Left lung (tissue), 14 donors: ENCODE results near the gene DNAH2. TPM values are rescaled to one million over a fixed set of nuclear protein-coding genes. Genes with fewer than 3 reads are reported as not detected.
A peak's percentile ranks its signal among the peaks of the same experiment; 100 is the strongest.

Experiments used
- ATAC-seq: fragments of 200-7000 bp; cut with Tn5 transposase; one replicate; pipeline ENCODE4 v1.9.1; 2020; ENCODE audit warnings: moderate library complexity
- DNase-seq, 4 donors: peaks; one replicate each; pipeline ENCODE4 v3.0.0-alpha.2; 2013 to 2020
- H3K27ac ChIP-seq, 2 donors: fragments of 200-600 bp; sonication (generic) in 1 of 2; one replicate each; pipeline versions ENCODE4 v1.5.0 to v1.8.0; 2020 to 2021
- H3K27me3 ChIP-seq, 2 donors: fragments of 200-600 bp; sonication (generic) in 1 of 2; one replicate each; pipeline versions ENCODE4 v1.5.0 to v1.8.0; 2020 to 2021
- H3K36me3 ChIP-seq, 2 donors: fragments of 200-600 bp; sonication (generic) in 1 of 2; one replicate each; pipeline versions ENCODE4 v1.5.0 to v1.8.0; 2020 to 2021
- H3K4me1 ChIP-seq, 2 donors: fragments of 200-600 bp; one replicate each; pipeline ENCODE4 v1.8.0; 2021
- H3K4me3 ChIP-seq, 2 donors: fragments of 200-600 bp; sonication (generic) in 1 of 2; one replicate each; pipeline versions ENCODE4 v1.5.0 to v1.8.0; 2020 to 2021; ENCODE audit warnings: mild to moderate bottlenecking in 1 of 2
- H3K9me3 ChIP-seq, 2 donors: fragments of 200-600 bp; sonication (generic) in 1 of 2; one replicate each; pipeline versions ENCODE4 v1.5.0 to v1.8.0; 2020 to 2021
- intact Hi-C, 2 donors: fragments of 100-400 bp; cut with DNase I; formaldehyde crosslinking; loops; one replicate each; pipeline versions ENCODE4 v1.11.2 to v1.14.2; 2022
- long read RNA-seq, 12 donors: library from polyadenylated mRNA in 2 of 12; unstranded in 2 of 12; transcript quantifications; one replicate each; pipeline ENCODE4 v2.0.0 and lab custom pipeline, GENCODE V29; 2019 to 2026
- polyA plus RNA-seq, 6 donors: library from polyadenylated mRNA; unstranded; fragments of 120-200 nt; gene quantifications; one replicate each; pipeline ENCODE4 v1.2.1, GENCODE V29; 2013; ENCODE audit not compliant: insufficient read length in 6 of 6
- total RNA-seq, 2 donors: library from RNA; stranded (reverse); fragmentation: NEBNext Ultra II Directional; extraction: Animal tissue kit (Norgen Biotek cat#: 25700); gene quantifications; one replicate each; pipeline ENCODE4 v1.2.1, GENCODE V29; 2021
- TF ChIP-seq, protein P1 (sequence below), 2 donors: fragments of 200-600 bp; sonication (generic) in 1 of 2; IDR thresholded peaks; one replicate each; pipeline versions ENCODE4 v1.5.0 to v1.8.0; 2021; ENCODE audit warnings: antibody characterized with exemption in 2 of 2
- donor health status: DM: no; HTN: yes; CAD: no.
- donor health status: DM: no; HTN: no; CAD: no.

The DNAH2 gene, protein sequence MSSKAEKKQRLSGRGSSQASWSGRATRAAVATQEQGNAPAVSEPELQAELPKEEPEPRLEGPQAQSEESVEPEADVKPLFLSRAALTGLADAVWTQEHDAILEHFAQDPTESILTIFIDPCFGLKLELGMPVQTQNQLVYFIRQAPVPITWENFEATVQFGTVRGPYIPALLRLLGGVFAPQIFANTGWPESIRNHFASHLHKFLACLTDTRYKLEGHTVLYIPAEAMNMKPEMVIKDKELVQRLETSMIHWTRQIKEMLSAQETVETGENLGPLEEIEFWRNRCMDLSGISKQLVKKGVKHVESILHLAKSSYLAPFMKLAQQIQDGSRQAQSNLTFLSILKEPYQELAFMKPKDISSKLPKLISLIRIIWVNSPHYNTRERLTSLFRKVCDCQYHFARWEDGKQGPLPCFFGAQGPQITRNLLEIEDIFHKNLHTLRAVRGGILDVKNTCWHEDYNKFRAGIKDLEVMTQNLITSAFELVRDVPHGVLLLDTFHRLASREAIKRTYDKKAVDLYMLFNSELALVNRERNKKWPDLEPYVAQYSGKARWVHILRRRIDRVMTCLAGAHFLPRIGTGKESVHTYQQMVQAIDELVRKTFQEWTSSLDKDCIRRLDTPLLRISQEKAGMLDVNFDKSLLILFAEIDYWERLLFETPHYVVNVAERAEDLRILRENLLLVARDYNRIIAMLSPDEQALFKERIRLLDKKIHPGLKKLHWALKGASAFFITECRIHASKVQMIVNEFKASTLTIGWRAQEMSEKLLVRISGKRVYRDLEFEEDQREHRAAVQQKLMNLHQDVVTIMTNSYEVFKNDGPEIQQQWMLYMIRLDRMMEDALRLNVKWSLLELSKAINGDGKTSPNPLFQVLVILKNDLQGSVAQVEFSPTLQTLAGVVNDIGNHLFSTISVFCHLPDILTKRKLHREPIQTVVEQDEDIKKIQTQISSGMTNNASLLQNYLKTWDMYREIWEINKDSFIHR (N-terminal part only)
- total RNA-seq: 1 to 10 TPM in 1 of 2 donors, under 1 TPM in 1; 0.67 to 3.4 TPM
- polyA plus RNA-seq: 1 to 10 TPM; 1.2 to 4.5 (median 2.6) TPM
- long read RNA-seq, donor 1, partial matches to known transcripts: 0 of 1 reads
- long read RNA-seq, donor 1, other reads (novel, unspliced or antisense): 0 of 1 reads
- long read RNA-seq, donor 2: 0 reads
- long read RNA-seq, donor 3: 0 reads
- long read RNA-seq, donor 4: 0 reads
- long read RNA-seq, donor 5: 0 reads
- long read RNA-seq, donor 6: 0 reads
- long read RNA-seq, donor 7: 0 reads
- long read RNA-seq, donor 8: 0 reads
- long read RNA-seq, donor 9: 0 reads
- long read RNA-seq, donor 10, partial matches to known transcripts: 0 of 1 reads
- long read RNA-seq, donor 10, other reads (novel, unspliced or antisense): 1 of 1 reads
- long read RNA-seq, donor 11: 0 reads
- long read RNA-seq, donor 12, partial matches to known transcripts: 0 of 1 reads
- long read RNA-seq, donor 12, other reads (novel, unspliced or antisense): 0 of 1 reads

DNA sequence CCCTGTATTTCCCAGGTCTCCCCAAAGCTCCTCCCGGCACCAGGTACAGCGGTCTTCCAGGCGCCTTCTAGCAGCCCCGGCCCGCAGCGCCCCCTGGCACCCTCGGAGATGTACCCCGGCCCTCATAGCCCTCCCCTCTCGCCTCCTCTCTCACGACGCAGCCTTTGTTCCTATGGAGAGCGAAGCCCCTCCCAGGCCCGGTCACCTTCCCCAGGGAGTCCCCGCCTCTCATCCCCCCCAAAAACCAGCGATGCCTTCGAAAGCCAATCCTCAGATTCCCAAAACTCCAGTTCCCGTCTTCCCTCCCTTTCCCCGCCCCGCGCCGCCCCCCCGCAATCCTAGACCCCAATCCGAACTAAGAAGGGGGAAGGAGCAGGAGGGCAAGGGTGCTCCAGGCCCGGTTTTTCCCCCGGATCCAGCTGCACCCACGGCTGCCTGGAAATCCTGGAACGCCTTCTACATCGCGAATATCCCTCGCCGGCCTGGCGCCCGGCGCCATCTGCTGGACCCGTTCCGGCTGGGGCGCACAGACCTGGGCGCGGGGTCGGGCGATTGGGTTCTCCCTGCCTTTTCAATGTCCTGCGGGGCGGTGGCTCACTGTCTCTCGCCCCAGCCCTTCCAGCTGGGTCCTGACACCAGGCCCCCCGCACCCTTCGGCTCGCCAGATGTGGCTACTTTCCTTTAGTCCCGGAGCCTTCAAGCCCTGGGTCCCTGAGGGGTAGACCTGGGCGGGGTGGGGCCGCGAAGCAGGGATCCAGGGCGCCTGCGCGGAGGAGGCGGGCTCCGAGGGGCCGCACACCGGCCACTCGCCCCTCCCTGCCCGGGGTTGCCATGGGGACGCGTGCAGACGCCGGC, at the start of gene DNAH2:
Gene DNAH2 (plus strand): TSS at position 844 of the 855 bp plus-strand sequence. CDS start 1,991 bp downstream, outside the sequence.
- Histone ChIP-seq H3K27ac (peak within 1 kb of the TSS in 1 of 2 donors; percentile 28), H3K4me1 (peaks cover 0 to 20% of the 10 kb centered on the region in 2 donors), H3K9me3 (no peaks in the 10 kb centered on the region), H3K4me3 (peak within 1 kb of the TSS; percentile 48 to 55), H3K36me3 (no peaks in the 10 kb centered on the region), H3K27me3 (peaks cover 12 to 92% of the 10 kb centered on the region in 2 donors)
- TF ChIP-seq, protein P1, sequence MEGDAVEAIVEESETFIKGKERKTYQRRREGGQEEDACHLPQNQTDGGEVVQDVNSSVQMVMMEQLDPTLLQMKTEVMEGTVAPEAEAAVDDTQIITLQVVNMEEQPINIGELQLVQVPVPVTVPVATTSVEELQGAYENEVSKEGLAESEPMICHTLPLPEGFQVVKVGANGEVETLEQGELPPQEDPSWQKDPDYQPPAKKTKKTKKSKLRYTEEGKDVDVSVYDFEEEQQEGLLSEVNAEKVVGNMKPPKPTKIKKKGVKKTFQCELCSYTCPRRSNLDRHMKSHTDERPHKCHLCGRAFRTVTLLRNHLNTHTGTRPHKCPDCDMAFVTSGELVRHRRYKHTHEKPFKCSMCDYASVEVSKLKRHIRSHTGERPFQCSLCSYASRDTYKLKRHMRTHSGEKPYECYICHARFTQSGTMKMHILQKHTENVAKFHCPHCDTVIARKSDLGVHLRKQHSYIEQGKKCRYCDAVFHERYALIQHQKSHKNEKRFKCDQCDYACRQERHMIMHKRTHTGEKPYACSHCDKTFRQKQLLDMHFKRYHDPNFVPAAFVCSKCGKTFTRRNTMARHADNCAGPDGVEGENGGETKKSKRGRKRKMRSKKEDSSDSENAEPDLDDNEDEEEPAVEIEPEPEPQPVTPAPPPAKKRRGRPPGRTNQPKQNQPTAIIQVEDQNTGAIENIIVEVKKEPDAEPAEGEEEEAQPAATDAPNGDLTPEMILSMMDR (IDR thresholded peaks at IDR 0.05): peak in 1 of 2 donors; percentile 22
- ATAC-seq: peak; percentile 90
- intact Hi-C loops: no loop called here
- peak; percentile 68 to 95 (median 88) for DNase-seq

GRCh38 chr17:7668482-7668881, 49.1 kb upstream of the DNAH2 start:
- intact Hi-C loops: no loop called here

GRCh38 chr17:7673239-7673638, 44.3 kb upstream of the DNAH2 start:
- Histone ChIP-seq H3K27ac (no peak overlapping the region), H3K9me3 (peaks cover 0 to 8% of the 10 kb centered on the region in 2 donors), H3K36me3 (peaks cover 0 to 83% of the 10 kb centered on the region in 2 donors), H3K27me3 (no peaks in the 10 kb centered on the region), H3K4me1 (no peaks in the 10 kb centered on the region), H3K4me3 (no peak overlapping the region)
- DNase-seq (peak in 1 of 4 donors; percentile 0), ATAC-seq (no peak)
- TF ChIP-seq, protein P1 (IDR thresholded peaks at IDR 0.05): peak in 1 of 2 donors; percentile 40
- intact Hi-C loops: no loop called here

More at GRCh38 chr17:7668482-7668881, 49.1 kb upstream of the DNAH2 start:
- H3K4me1 ChIP-seq: no peaks in the 10 kb centered on the region
- H3K27me3 ChIP-seq: no peaks in the 10 kb centered on the region
- H3K36me3 ChIP-seq: peaks cover 0 to 76% of the 10 kb centered on the region in 2 donors
- ATAC-seq: no peak
- H3K27ac ChIP-seq: no peak overlapping the region
- TF ChIP-seq, protein P1 (IDR thresholded peaks at IDR 0.05): no peak
- peaks cover 0 to 4% of the 10 kb centered on the region in 2 donors for H3K9me3 ChIP-seq
- peak in 1 of 4 donors; percentile 13 for DNase-seq
- H3K4me3 ChIP-seq: no peak overlapping the region

GRCh38 chr17:7674934-7675333, 42.6 kb upstream of the DNAH2 start:
- Histone ChIP-seq H3K36me3 (peaks cover 0 to 66% of the 10 kb centered on the region in 2 donors), H3K9me3 (peaks cover 0 to 8% of the 10 kb centered on the region in 2 donors), H3K27ac (no peak overlapping the region), H3K4me1 (no peaks in the 10 kb centered on the region), H3K27me3 (no peaks in the 10 kb centered on the region), H3K4me3 (no peak overlapping the region)
- ATAC-seq: no peak
- TF ChIP-seq, protein P1 (IDR thresholded peaks at IDR 0.05): no peak
- DNase-seq: peak in 1 of 4 donors; percentile 39
- intact Hi-C loops: no loop called here
